ENCODE measurements around the gene KIF11.

Gene KIF11

DNA sequence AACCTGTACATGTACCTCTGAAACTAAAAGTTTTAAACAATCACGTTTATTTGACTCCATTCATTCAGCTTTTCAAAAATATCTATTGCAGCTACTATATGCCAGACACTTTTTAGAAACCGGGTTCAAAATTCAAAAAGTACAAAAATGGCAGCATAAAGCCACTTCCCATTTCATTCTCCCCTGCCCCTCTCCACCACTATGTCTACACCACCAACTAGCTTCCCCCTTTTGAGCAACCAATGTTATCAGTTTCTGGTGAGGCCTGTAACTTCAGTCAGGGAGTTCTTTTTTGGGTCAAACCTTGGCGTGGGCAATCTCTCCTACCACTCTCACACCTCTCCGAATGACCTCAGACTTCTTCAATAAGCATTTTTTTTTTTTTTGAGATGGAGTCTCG lies 85.3 kb downstream of the KIF11 start:
- no peak overlapping the region for H3K4me3 ChIP-seq (ENCODE audit: low read depth, low read length)
- TF ChIP-seq, protein P1, sequence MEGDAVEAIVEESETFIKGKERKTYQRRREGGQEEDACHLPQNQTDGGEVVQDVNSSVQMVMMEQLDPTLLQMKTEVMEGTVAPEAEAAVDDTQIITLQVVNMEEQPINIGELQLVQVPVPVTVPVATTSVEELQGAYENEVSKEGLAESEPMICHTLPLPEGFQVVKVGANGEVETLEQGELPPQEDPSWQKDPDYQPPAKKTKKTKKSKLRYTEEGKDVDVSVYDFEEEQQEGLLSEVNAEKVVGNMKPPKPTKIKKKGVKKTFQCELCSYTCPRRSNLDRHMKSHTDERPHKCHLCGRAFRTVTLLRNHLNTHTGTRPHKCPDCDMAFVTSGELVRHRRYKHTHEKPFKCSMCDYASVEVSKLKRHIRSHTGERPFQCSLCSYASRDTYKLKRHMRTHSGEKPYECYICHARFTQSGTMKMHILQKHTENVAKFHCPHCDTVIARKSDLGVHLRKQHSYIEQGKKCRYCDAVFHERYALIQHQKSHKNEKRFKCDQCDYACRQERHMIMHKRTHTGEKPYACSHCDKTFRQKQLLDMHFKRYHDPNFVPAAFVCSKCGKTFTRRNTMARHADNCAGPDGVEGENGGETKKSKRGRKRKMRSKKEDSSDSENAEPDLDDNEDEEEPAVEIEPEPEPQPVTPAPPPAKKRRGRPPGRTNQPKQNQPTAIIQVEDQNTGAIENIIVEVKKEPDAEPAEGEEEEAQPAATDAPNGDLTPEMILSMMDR (IDR thresholded peaks at IDR 0.05; ENCODE audit: low read depth, low read length, missing control alignments), result no peak
- DNase-seq (ENCODE audit: low read depth), result no peak

DNA sequence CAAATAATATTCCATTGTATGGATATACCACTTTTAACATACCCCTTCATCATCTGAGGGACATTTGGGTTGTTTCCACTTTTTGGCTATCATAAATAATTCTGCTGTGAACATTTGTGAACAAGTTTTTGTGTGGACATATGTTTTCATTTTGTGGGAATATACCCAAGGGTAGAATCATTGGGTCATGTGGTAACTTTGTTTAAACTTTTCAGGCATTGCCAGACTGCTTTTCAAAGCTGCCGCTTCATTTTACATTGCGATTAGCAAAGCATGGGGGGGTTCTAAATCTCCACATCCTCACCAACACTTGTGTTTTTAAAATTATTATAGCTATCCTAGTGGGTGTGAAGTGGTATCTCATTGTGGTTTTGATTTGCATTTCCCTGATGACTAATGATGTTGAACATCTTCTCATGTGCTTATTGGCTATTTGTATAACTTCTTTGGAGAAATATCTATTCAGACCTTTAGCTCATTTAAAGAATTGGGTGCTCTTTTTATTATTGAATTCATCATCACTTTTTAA lies 88.4 kb downstream of the KIF11 start:
- no peak for DNase-seq (ENCODE audit: low read depth)
- TF ChIP-seq, protein P1 (IDR thresholded peaks at IDR 0.05; ENCODE audit: low read depth, low read length, missing control alignments), result no peak
- no peak overlapping the region for H3K4me3 ChIP-seq (ENCODE audit: low read depth, low read length)

DNA sequence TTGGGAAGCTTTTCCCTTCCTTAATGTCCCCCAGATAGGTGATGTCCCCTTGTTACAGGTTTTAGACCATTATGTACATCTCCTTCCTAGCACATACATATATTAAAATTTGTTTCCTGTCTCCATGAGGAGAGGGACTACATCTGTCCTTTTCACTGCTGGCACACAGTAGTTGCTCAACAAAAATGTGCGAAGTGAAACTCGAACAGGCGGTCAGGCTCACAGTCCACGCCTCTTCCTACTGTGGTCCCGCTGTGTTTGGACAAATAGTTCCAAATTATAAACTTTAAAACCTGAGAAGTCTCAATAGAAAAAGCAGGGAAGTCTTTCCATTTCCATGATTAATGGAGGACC lies 95.6 kb downstream of the KIF11 start:
- DNase-seq (ENCODE audit: low read depth), result no peak
- TF ChIP-seq, protein P1 (IDR thresholded peaks at IDR 0.05; ENCODE audit: low read depth, low read length, missing control alignments), result no peak
- H3K4me3 ChIP-seq (ENCODE audit: low read depth, low read length), result no peak overlapping the region

DNA sequence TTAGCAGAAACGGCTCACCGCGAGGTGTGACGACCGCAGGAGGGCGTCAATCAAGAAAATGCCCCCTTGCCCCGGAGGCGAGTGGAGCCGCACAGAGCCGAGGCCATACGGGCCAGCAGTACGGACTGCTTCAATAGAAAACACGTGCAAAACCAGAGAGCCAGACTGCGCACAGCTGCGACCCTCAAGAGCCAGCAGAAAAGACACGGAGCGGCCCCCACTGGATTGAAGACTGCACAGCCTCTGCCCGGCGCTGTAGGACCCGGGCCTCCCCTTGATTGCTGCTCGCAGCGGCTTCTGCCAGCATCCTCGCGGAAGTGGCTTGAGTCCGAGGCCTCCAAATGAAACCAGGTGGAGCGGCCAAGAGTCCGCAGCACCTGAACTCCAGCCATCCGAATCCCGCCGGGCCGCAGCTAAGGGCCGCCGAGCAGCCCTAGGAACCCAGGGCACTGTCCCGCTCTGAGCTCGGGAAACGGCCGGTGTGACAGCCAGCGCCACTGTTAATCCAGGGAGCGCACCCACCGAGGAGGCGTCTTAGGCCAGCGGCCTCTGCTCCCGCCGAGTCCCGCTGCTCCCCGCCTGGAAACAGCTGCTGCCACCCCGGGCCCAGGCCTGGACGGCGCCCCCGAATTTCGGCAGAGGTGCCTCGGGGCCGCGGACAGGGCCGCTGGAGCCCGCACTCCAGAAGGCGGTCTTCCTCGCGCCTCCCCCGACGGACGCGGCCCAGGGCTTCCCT lies 96.2 kb downstream of the KIF11 start:
- peak overlapping the region; percentile 52 for H3K4me3 ChIP-seq (ENCODE audit: low read depth, low read length)
- DNase-seq (ENCODE audit: low read depth), result no peak
- TF ChIP-seq, protein P1 (IDR thresholded peaks at IDR 0.05; ENCODE audit: low read depth, low read length, missing control alignments), result no peak

DNA sequence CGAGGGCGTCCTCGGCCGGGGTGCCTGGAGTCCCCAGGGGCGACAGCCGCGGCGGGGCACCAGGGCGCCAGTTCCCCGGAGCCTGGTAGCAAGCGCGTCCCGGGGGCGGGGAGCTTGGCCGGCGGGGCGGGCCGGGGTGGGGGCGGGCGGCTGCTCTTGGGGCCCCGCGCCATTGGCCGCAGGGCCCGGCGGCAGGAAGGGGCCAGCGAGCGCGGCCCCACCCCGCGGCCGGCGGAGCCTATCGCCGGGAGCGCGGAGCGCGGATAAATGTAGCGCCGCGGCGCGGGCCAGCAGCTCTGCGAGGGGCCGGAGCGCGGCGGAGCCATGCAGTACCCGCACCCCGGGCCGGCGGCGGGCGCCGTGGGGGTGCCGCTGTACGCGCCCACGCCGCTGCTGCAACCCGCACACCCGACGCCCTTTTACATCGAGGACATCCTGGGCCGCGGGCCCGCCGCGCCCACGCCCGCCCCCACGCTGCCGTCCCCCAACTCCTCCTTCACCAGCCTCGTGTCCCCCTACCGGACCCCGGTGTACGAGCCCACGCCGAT lies 96.8 kb downstream of the KIF11 start, which contains the start of gene HHEX:
Gene HHEX, plus strand, starts transcription at position 293 of the 548 bp plus-strand sequence. Its CDS starts 32 bp downstream, at position 325.
- peak within 1 kb of the TSS; percentile 52 for H3K4me3 ChIP-seq (ENCODE audit: low read depth, low read length)
- TF ChIP-seq, protein P1 (IDR thresholded peaks at IDR 0.05; ENCODE audit: low read depth, low read length, missing control alignments), result no peak
- no peak for DNase-seq (ENCODE audit: low read depth)

DNA sequence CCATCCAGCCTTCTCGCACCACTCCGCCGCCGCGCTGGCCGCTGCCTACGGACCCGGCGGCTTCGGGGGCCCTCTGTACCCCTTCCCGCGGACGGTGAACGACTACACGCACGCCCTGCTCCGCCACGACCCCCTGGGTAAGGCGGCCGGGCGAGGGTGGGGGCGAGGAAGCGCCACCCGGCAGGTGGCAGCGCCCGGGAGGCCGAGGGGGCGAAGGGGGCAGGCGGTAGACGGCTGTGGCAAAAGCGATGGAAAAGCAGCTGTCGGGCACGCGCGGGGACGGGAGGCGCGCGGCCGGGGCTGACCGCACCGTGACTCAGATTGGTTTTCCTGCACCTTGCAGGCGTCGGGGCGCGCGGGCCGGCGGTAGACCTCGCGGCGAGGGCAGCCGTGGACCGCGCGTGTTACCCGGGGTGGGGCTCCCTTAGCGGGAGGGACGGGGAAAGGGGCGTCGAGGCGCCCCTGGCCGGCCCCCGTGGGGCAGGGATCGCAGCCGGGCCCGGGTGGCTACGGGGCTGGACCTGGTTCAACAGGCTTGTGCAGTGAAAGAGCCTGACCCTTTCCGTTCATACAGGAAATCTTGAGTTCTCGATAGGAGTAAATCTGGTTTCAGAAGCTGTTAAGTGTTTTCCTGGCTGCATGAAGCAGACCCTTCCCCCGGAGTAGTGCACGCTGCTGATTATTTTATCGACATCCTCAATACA lies 97.4 kb downstream of the KIF11 start:
- TF ChIP-seq, protein P1 (IDR thresholded peaks at IDR 0.05; ENCODE audit: low read depth, low read length, missing control alignments), result no peak
- peak overlapping the region; percentile 50 for H3K4me3 ChIP-seq (ENCODE audit: low read depth, low read length)
- no peak for DNase-seq (ENCODE audit: low read depth)

All from GM12864 (cell line).